Ishikawa (cell line): ENCODE data around the gene RNASE11.
A peak's percentile ranks its signal among the peaks of the same experiment; 100 is the strongest.

Experiments used
- CEBPB ChIP-seq: IDR thresholded peaks from 2 replicates; pipeline ENCODE4 v1.6.1; 2012
- CREB1 ChIP-seq: IDR thresholded peaks from 2 replicates; pipeline ENCODE4 v1.6.1; 2012; ENCODE audit warnings: low read depth
- EGR1 ChIP-seq: IDR thresholded peaks from 2 replicates; pipeline ENCODE4 v1.6.1; 2012
- EP300 ChIP-seq: IDR thresholded peaks from 2 replicates; pipeline ENCODE4 v1.6.1; 2012; ENCODE audit warnings: borderline replicate concordance
- NFIC ChIP-seq: IDR thresholded peaks from 2 replicates; pipeline ENCODE4 v1.6.1; 2012
- RAD21 ChIP-seq: IDR thresholded peaks from 2 replicates; pipeline ENCODE4 v1.6.1; 2012; ENCODE audit warnings: low read depth
- TAF1 ChIP-seq: IDR thresholded peaks from 2 replicates; pipeline ENCODE4 v1.6.1; 2012; ENCODE audit warnings: low read depth, mild to moderate bottlenecking
- TCF12 ChIP-seq: IDR thresholded peaks from 2 replicates; pipeline ENCODE4 v1.6.1; 2012; ENCODE audit warnings: low read depth
- TEAD4 ChIP-seq: IDR thresholded peaks from 2 replicates; pipeline ENCODE4 v1.6.1; 2012
- YY1 ChIP-seq: IDR thresholded peaks from 2 replicates; pipeline ENCODE4 v1.6.1; 2012; ENCODE audit warnings: low read depth
- ZBTB7A ChIP-seq: IDR thresholded peaks from 2 replicates; pipeline ENCODE4 v1.6.1; 2012; ENCODE audit warnings: low read depth
- TF ChIP-seq, protein P1 (sequence below): IDR thresholded peaks from 2 replicates; pipeline ENCODE4 v1.6.1; 2012; ENCODE audit warnings: low read depth, mild to moderate bottlenecking
- TF ChIP-seq, protein P2 (sequence below): IDR thresholded peaks from 2 replicates; pipeline ENCODE4 v1.6.1; 2012
- TF ChIP-seq, protein P3 (sequence below): IDR thresholded peaks from 2 replicates; pipeline ENCODE4 v1.6.1; 2012

RNASE11 gene

DNA sequence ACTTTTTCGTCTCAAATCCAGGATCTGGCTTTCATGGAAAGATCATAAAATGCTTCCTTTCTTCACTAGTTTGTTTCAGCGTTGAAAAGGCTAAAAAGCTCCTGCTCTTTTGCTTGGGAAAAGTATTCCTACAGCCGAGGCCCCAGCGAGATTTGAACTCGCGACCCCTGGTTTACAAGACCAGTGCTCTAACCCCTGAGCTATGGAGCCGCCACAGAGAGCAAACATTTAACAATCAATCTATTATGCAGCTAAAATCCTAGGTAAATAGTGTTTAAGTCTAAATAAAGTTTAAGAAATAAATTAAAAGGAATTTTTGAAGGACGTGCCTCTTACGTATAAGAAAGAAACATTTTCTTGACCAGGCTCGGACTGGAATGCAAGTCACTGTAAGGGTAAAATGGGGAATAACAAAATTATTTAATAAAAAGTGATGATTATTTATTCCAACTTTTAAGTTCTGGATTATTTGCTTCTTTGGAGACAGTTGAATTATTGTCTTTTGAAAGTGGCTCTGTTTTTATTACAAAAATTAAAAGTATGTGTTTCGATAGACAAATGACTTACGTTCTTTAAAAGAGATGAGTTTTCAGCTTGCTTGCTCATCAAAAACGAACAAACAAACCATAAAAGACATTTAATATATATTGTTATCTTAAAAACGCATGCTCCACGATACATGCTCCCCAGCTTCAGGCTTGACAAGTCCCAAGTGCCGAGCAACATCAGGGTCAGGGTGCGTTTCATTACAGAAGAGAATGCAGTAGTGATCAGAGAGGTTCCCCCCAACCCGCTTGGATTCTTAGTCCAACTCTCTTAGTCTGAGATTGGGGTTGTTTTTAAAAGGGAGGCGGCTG is 43.5 kb upstream of the RNASE11 start:
- TF ChIP-seq TEAD4 (peak; percentile 88), CEBPB (no peak)
- TF ChIP-seq, protein P1, sequence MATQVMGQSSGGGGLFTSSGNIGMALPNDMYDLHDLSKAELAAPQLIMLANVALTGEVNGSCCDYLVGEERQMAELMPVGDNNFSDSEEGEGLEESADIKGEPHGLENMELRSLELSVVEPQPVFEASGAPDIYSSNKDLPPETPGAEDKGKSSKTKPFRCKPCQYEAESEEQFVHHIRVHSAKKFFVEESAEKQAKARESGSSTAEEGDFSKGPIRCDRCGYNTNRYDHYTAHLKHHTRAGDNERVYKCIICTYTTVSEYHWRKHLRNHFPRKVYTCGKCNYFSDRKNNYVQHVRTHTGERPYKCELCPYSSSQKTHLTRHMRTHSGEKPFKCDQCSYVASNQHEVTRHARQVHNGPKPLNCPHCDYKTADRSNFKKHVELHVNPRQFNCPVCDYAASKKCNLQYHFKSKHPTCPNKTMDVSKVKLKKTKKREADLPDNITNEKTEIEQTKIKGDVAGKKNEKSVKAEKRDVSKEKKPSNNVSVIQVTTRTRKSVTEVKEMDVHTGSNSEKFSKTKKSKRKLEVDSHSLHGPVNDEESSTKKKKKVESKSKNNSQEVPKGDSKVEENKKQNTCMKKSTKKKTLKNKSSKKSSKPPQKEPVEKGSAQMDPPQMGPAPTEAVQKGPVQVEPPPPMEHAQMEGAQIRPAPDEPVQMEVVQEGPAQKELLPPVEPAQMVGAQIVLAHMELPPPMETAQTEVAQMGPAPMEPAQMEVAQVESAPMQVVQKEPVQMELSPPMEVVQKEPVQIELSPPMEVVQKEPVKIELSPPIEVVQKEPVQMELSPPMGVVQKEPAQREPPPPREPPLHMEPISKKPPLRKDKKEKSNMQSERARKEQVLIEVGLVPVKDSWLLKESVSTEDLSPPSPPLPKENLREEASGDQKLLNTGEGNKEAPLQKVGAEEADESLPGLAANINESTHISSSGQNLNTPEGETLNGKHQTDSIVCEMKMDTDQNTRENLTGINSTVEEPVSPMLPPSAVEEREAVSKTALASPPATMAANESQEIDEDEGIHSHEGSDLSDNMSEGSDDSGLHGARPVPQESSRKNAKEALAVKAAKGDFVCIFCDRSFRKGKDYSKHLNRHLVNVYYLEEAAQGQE, result no peak

DNA sequence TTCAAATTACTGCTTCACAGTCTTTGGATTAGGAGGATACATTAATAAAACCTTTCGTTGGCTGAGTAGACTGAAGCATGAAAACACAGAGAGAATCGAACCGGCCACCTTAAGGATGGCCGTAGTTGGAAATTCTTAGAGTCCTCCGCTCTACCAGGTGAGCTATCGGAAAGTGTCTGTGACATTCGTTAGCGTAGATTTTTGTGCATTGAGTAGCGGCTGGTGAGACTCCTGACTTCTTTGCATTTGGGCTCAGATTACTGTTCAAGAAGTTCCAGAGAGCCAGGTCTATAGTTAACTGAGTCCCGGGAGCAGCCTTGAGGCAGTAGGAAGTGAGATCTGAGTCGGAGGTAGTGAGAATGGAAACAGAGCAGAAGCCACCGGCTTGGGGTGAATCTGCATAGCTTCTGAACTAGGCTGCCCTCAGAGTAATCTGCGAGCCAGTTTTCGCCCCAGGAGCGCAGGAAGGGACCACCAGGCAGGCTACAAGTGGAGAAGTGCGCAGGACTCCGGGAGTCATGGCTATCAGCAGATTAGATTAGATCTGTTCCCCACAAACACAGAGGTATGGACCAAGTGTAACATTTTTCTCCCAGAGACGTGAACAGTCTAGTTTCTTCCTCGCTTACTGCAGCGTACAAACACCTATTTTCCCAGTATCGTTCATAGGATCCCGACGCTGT is 42.7 kb upstream of the RNASE11 start:
- TF ChIP-seq NFIC (no peak), ZBTB7A (no peak), YY1 (no peak), TEAD4 (peak; percentile 70)
- TF ChIP-seq, protein P2, sequence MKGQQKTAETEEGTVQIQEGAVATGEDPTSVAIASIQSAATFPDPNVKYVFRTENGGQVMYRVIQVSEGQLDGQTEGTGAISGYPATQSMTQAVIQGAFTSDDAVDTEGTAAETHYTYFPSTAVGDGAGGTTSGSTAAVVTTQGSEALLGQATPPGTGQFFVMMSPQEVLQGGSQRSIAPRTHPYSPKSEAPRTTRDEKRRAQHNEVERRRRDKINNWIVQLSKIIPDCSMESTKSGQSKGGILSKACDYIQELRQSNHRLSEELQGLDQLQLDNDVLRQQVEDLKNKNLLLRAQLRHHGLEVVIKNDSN, result no peak
- TF ChIP-seq, protein P1, result no peak

DNA sequence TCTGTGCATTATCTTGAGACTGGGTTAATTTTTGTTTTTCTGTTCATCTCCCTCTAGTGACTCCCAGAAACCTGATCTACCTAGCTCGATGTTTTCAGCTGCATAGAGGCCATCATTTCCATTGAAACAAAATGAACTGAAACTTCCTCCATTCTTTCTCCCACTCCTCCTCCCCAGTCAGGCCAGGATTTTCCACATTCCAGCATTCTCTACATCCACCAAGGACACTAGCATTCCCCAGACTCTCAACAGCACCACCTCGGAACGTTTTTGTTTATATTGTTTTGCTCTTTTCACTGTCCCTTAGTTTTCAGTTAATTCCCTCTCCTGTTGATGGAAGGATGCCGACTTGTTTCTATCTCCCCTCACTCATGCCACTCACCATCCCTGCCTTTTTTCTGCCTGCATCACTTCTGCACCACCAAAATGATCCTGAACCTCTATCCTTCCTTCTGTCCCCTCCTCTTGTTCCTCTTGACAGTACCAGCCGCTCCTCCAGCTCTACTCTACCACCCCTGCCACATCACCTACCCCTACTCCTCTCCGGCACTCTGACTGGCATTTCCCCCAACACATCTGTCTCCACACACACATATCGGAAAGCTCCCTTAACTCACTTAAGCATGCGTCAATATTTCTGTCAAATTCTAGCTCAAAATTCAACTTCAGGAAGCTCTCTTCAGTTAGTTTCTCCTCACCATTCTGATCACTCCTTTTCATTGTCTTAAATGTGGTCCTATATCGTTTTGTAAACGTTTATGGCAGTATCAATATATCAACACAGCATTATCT is 40.5 kb upstream of the RNASE11 start:
- TF ChIP-seq, protein P3, sequence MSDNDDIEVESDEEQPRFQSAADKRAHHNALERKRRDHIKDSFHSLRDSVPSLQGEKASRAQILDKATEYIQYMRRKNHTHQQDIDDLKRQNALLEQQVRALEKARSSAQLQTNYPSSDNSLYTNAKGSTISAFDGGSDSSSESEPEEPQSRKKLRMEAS, result no peak
- TF ChIP-seq EGR1, result no peak
- TF ChIP-seq ZBTB7A, result no peak
- no peak for TF ChIP-seq TEAD4
- TF ChIP-seq CREB1, result no peak
- TF ChIP-seq, protein P2, result no peak
- TF ChIP-seq TCF12, result no peak
- no peak for TF ChIP-seq NFIC
- no peak for TF ChIP-seq EP300
- TF ChIP-seq, protein P1, result no peak
- TF ChIP-seq YY1, result no peak
- no peak for TF ChIP-seq TAF1
- TF ChIP-seq RAD21, result no peak

DNA sequence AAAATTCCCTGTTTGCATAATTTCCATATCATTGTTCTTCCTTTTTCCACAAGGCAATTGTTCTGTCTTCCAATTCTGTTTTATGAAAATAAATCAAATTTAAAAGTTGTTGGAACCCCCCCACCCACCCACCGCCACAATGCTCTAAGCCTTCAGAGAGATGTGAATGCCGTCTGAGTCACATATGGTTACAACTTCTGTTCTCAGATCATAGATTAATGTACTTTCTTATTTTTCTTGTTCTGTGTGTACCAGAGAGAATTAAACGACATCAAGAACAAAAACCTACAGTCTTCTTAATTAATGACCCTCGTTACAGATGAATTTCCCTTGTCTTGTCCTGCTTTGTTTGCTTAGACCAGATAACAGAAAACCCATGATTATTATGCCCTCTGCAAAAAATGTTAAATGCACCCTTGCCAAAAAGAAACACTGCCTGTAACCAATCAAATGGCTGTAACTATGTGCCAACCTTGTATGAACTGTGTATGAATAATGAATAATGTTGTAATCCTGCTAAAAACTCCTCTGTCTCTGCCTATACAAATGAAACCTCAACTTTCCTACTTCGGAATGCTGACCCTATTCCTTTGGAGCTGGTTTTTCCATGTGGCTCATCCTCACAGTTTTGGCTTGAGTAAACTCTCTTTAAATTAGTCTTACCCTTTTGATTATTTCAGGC is 39.7 kb upstream of the RNASE11 start:
- no peak for TF ChIP-seq EP300
- no peak for TF ChIP-seq EGR1
